HG03457 (cell line): ENCODE measurements around the gene SEMA5B.

Source experiments
- ATAC-seq: cut with Tn5 transposase; IDR thresholded peaks from one replicate; pipeline ENCODE4 v1.9.1; 2021; ENCODE audit warnings: moderate number of reproducible peaks; ENCODE audit not compliant: unreplicated experiment

Gene SEMA5B

GRCh38 chr3:123028233-123028828 lies 768 bp upstream of the SEMA5B start:
- ATAC-seq, result no peak

DNA sequence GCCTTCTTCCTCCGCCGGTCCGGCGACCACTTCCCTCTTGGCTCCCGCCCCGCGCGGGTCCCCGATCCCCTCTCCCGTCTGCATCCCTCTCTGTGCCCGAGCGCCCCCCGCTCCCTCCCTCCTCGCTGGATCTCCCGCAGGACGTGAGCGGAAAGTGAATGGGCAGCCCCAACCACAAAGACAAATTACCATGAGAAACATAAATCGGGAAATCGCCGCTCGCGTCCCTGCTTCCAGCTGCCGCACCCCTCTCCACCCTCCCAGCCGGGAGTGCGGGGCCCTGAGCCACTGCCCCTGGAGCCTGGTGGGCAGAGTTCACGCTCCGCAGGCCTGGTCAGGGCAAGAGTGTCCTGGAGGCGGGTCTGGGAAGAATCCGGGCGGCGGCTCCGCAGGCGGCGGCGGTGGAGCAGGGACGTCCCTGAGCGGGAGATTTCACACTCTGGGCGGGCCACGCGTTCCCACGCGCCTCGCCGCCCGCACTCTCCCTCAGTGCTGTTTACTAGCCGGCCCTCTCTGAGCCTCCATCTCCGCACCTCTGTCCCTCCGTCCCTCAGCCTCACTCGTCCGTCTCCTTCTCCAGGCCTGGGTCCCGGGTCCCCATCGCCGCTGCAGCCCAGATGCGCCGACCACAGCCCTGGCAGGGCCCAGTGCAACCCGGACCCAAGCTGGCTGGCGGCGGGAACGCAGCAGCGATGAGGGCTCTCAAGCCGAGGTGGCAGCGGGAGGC lies 835 bp downstream of the SEMA5B start:
- ATAC-seq, result no peak

DNA sequence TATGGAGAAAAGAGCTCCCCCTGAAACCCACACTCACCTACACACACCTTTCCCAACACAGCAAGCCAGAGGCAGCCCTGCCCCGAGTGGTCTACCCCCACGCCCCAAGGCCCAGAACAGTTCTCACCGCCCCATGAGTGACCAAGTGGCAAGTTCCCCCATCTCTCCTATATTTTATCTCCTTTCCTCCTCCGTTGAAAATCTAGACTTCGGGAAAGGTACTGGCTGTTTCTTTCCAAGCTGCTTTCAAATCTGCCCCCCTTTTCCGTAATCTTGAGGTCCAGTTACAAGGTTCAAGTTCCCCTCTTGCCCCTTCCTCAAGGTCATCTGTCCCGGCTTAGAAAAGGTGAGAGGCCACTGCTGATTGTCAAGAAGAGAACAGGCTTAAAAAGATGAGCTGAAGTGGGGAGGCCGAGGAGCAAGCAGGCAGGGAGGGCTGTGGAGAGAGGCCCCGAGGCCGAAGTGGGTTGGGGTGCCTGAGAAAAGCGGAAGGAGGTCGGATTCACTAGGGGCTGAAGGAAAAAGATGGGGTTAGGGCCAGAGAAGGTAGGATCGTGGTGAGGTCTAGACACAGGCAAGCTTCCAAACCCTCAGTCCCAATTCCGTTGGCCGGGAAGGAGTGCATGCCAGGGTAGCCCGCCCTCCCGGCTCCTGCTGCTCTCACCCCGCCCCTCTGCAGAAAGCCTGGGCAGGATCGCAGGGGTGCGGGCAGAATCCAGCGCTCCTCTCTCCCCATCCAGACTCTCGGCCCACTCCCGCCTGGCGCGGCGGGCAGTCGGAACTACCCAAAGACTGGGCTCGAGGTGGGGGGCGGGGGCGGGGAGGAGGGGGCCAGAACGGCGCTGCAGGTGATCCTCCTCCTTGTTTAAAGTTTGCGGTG lies 1.7 kb downstream of the SEMA5B start:
- ATAC-seq, result no peak

DNA sequence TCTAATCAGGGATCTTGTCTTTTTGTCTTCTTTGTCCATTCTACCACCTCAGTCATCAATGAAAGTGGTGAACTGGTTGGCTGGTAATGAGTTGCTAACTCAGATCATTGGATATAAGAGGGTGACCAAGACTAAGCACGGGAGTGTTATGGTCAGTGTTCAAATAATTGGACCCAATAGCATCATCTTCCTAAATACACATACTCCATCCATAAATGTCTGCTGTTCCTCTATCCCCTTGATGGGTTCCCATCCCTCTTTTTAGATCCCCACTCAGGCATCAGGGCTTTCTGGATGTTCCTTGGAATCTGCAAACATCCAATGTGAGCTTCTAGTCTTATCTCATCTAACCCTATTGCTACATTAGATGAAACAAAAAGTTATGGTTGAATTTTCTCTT lies 3.5 kb downstream of the SEMA5B start:
- ATAC-seq, result no peak

- ATAC-seq, result no peak
Measured at GRCh38 chr3:123021996-123022510, 5.5 kb downstream of the SEMA5B start.

DNA sequence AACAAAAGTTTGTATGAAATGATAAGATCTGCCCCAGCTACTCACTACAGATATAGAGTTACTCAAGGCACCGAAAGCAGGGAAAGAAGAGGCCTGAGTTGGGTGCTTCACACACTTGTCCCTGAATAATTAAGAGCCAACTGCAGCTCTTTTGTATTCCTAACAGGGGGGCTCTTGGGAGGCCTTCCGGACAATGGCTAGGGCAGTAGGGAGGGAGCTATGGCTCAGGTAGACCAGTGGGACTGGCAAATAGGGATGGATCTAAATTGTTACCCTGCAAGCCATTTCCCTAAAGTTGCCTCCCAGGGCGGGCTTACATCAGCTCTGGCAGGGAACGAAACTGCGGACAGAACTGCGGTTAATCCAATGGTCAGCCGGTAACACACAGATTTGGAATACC lies 6.2 kb downstream of the SEMA5B start:
- no peak for ATAC-seq

- no peak for ATAC-seq
Measured at GRCh38 chr3:123020709-123021108, 6.9 kb downstream of the SEMA5B start.

DNA sequence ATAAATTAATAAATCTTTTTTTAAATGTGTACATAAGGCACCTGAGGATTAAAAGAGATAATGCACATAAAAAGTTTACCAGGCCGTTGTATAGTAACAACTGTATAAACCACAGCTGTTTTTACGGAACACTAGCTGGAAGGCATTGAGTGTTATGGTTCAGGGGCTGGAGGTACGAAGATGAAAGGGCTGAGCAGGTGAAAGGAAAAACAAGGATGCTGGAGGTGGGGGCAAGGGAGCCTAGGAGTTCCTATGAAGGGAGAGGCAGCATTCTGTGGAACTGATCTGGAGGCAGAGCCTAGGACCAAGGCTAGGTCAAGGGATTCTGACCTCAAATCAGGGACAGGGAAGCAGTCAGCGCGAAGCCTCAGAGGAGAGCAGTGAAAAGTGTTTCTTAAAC lies 8.0 kb downstream of the SEMA5B start:
- ATAC-seq, result no peak

GRCh38 chr3:123019161-123019560 lies 8.4 kb downstream of the SEMA5B start:
- no peak for ATAC-seq

- ATAC-seq, result no peak
Measured at GRCh38 chr3:123018683-123019082, 8.9 kb downstream of the SEMA5B start.

GRCh38 chr3:123015596-123015995 lies 12.0 kb downstream of the SEMA5B start:
- ATAC-seq, result no peak

DNA sequence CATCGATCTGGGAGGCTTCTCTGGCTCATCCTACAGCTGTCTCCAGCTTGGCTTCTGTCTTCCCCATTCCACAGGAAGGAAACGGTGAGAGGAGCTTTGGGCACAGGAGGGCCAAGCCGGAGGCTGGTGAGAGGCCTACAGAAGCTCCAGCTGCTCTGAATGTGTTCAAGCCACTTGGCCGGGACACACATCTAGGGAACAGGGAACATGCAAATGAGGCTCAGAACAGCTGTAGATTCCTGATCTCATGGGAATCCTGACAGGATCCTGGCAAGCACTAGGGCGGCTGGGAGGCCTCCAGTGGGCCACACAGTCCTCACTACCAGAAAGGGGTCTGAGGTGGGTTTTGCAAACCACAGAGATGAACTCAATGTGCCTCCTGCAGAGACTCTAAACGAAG lies 13.7 kb downstream of the SEMA5B start:
- ATAC-seq, result no peak

DNA sequence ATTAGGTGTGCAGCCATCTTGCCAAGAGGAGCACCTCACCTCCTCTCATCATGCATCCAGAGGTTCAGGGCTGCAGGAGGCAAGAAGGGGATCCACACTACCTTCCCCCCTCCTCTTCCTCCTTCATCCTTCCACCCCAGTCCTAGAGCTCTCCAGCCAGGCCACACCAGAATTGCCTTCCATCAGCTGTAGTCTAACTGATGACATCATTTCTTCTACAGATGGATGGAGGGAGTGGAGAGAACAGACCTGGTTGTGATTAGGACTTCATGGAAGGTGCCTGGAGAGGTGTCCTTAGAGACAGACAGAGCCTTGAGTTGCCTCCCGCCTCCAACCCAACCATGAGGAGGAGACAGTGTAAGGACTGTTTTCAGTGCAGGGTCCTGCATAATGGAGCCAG lies 14.9 kb downstream of the SEMA5B start:
- ATAC-seq, result no peak

DNA sequence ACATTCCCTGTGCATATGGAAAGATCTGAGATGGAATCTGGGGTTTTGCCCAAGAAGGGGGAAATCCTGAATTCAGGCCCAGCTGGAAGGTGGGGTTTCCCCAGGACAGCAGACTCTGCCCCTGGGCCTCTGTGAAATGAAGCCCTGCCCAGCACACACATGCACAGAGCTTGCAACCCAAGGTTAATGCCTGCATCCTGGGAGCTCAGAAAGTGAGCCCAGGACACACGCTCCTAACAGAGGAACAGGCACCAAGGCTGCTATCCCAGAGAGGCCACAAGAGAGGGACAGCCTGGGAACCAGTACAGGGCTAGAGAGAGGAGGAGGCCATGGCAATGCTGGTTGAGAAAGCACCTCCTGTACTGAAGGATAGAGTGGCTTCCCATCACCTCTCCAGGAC lies 16.1 kb downstream of the SEMA5B start:
- ATAC-seq, result no peak

DNA sequence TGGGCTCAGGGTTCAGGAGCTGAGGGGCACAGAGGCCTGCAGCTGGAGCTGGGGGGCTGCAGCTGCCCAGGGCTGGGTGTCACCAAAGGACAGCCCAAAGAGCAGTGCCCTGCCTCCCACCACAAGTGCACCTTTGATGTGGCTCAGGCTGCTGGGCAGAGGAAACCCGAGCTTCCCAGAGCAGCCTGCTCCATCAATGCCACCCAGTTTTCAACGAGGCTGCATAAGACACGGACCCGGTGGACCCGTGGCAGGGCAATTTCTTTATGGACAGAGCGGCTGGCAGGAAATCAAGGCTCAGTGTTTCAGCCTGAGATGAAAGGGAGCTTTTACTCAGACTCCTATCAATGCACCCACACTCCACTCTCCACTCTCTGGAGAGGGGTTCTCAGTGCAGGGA lies 18.7 kb downstream of the SEMA5B start:
- no peak for ATAC-seq

DNA sequence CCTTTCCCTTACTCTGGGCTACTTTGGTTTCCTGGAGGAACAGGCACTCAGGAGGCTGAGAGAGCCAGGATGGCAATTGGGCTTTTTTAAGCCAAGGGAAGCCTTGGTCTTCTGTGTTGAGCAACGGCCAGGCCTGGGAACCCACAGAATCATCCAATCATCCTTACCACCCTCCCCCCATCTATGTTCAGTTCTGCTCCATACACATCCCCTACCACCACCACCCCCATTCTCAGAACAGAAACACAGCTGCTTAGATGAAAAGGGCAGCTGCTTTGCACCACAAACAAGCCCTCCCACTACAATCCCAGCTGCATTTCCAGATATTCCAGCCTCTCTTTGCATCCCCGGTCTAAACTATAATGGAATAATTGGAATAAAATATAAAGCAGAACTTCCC lies 21.0 kb downstream of the SEMA5B start:
- ATAC-seq, result no peak

DNA sequence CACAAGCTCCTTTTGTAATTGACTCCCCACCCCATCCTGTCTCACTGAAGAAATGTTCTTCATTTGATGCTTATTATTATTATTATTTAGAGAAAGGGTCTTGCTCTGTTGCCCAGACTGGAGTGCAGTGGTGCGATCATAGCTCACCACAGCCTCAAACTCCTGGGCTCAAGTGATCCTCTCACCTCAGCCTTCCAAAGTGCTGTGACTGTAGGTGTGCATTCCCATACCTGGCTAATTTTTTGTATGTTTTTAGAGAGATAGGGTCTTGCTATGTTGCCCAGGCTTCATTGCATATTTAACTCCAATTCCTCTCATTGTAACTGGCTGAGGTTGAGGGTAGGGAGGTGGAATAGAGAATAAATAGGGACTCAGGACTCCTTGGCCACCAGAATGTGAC lies 22.3 kb downstream of the SEMA5B start:
- ATAC-seq, result no peak

DNA sequence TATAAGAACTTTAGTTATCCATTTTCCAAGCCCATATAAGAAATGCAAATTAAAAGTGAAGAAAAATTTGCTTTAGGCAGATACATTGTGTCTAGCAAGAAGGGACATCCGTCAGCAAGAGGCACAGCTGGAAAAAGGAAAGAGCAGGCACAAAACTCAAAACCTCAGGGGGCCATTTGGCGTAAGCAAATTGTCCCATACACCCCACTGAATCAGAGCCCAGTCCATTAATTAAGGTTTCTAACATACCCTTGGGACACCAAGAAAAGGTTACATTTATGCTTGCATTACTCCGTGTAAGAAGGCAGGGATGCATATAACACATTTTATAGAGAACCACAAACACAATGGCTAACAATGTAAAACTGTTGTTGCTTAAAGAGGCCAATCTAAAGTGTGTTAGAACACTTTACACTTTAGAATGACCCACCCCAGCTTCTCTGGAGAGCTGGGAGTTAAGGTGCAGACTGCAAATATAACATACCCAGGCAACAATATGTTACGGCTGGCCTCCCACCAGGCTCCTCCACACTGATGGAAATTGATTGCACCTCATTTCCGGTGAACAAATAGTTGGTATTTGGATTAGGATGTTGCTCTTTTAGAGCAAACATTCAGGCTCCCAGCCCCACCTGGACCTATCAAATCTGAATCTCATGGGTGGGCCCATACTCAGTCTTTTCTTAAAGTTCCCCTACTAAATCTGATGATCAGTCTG lies 23.2 kb downstream of the SEMA5B start:
- no peak for ATAC-seq

DNA sequence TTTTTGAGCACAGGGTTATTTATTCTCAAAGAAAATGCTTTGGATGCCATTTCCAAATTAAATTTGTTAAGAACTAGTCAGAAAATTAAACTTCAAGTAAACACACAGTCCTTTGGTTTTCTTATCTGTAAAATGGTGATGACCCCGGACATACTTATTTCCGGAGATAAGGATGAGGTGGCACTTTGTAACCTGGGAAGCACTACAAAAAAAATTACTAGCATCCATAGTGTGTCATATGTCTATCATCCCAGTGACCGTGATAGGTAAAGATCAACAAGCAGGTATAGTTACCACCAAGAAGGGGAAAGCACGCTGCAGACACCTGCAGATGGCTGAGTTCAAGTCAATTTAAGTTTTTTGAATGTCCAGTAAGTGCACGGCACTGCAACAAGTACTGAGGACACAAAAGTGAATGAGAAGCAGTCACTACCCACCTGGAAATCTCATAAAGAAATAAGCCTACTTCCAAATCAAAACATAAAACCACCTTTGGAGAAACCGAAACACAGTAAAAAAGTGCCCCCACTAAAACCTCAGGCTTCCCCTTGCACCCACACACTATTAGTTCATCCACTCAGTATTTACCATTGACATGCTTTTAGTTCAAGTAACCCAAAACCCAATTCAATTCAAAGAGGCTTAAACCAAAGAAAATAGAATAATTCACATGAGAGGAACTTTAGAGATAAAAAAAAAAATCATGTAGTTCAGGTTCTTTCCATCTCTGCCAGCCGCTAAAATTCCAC lies 24.6 kb downstream of the SEMA5B start:
- no peak for ATAC-seq

GRCh38 chr3:123002100-123002748 lies 25.3 kb downstream of the SEMA5B start:
- ATAC-seq, result no peak
